HEK293 (cell line): ENCODE measurements around the gene S100A3.

ENCODE experiments used
- AEBP2 ChIP-seq: fragments of 450-650 bp; formaldehyde crosslinking; IDR thresholded peaks from 2 replicates; pipeline ENCODE4 v1.5.1; 2016; ENCODE audit warnings: missing biosample characterization, missing genetic modification characterization, borderline replicate concordance
- CTCF ChIP-seq: fragments of 450-650 bp; formaldehyde crosslinking; IDR thresholded peaks from 2 replicates; pipeline ENCODE4 v1.5.1; 2016; ENCODE audit warnings: missing biosample characterization, missing genetic modification characterization
- GLIS1 ChIP-seq: fragments of 450-650 bp; formaldehyde crosslinking; IDR thresholded peaks from 2 replicates; pipeline ENCODE4 v1.5.1; 2016; ENCODE audit warnings: missing biosample characterization, missing genetic modification characterization
- MYNN ChIP-seq: fragments of 450-650 bp; formaldehyde crosslinking; IDR thresholded peaks from 2 replicates; pipeline ENCODE4 v1.5.1; 2016; ENCODE audit warnings: missing biosample characterization, missing genetic modification characterization, borderline replicate concordance
- REST ChIP-seq: fragments of 450-650 bp; formaldehyde crosslinking; IDR thresholded peaks from 2 replicates; pipeline ENCODE4 v1.5.1; 2016; ENCODE audit warnings: missing biosample characterization, missing genetic modification characterization
- SP2 ChIP-seq: fragments of 450-650 bp; formaldehyde crosslinking; IDR thresholded peaks from 2 replicates; pipeline ENCODE4 v1.5.1; 2016; ENCODE audit warnings: missing biosample characterization, missing genetic modification characterization
- WT1 ChIP-seq: fragments of 450-650 bp; formaldehyde crosslinking; IDR thresholded peaks from 2 replicates; pipeline ENCODE4 v1.5.1; 2016; ENCODE audit warnings: missing biosample characterization, missing genetic modification characterization
- ZBTB6 ChIP-seq: fragments of 450-650 bp; formaldehyde crosslinking; IDR thresholded peaks from 2 replicates; pipeline ENCODE4 v1.5.1; 2017; ENCODE audit warnings: missing biosample characterization, missing genetic modification characterization
- ZNF133 ChIP-seq: fragments of 450-650 bp; formaldehyde crosslinking; IDR thresholded peaks from 2 replicates; pipeline ENCODE4 v1.5.1; 2016; ENCODE audit warnings: missing biosample characterization, missing genetic modification characterization
- ZNF146 ChIP-seq: fragments of 450-650 bp; formaldehyde crosslinking; IDR thresholded peaks from 2 replicates; pipeline ENCODE4 v1.5.1; 2016; ENCODE audit warnings: missing biosample characterization, missing genetic modification characterization
- ZNF214 ChIP-seq: fragments of 450-650 bp; formaldehyde crosslinking; IDR thresholded peaks from 2 replicates; pipeline ENCODE4 v1.5.1; 2017; ENCODE audit warnings: missing biosample characterization, mild to moderate bottlenecking, missing genetic modification characterization, borderline replicate concordance
- ZNF26 ChIP-seq: fragments of 450-650 bp; formaldehyde crosslinking; IDR thresholded peaks from 2 replicates; pipeline ENCODE4 v1.5.1; 2016; ENCODE audit warnings: missing biosample characterization, missing genetic modification characterization
- ZNF341 ChIP-seq: fragments of 450-650 bp; formaldehyde crosslinking; IDR thresholded peaks from 2 replicates; pipeline ENCODE4; 2016; ENCODE audit warnings: low read depth, missing biosample characterization, missing genetic modification characterization
- ZNF423 ChIP-seq: fragments of 450-650 bp; formaldehyde crosslinking; IDR thresholded peaks from 2 replicates; pipeline ENCODE4 v1.5.1; 2016; ENCODE audit warnings: missing biosample characterization, missing genetic modification characterization
- ZNF513 ChIP-seq: fragments of 450-650 bp; IDR thresholded peaks from 2 replicates; pipeline ENCODE4 v1.5.1; 2018; ENCODE audit warnings: missing biosample characterization, missing genetic modification characterization
- ZNF514 ChIP-seq: fragments of 450-650 bp; formaldehyde crosslinking; IDR thresholded peaks from 2 replicates; pipeline ENCODE4 v1.5.1; 2016; ENCODE audit warnings: missing biosample characterization, missing genetic modification characterization
- ZNF530 ChIP-seq: fragments of 450-650 bp; formaldehyde crosslinking; IDR thresholded peaks from 2 replicates; pipeline ENCODE4 v1.5.1; 2016; ENCODE audit warnings: low read depth, missing biosample characterization, missing genetic modification characterization
- ZNF580 ChIP-seq: fragments of 450-650 bp; formaldehyde crosslinking; IDR thresholded peaks from 2 replicates; pipeline ENCODE4 v1.5.1; 2016; ENCODE audit warnings: missing biosample characterization, missing genetic modification characterization
- ZNF600 ChIP-seq: fragments of 450-650 bp; formaldehyde crosslinking; IDR thresholded peaks from 2 replicates; pipeline ENCODE4 v1.5.1; 2016; ENCODE audit warnings: missing biosample characterization, missing genetic modification characterization
- ZNF621 ChIP-seq: fragments of 450-650 bp; formaldehyde crosslinking; IDR thresholded peaks from 2 replicates; pipeline ENCODE4 v1.5.1; 2017; ENCODE audit warnings: missing biosample characterization, missing genetic modification characterization
- ZNF639 ChIP-seq: fragments of 450-650 bp; formaldehyde crosslinking; IDR thresholded peaks from 2 replicates; pipeline ENCODE4 v1.5.1; 2016; ENCODE audit warnings: missing biosample characterization, missing genetic modification characterization
- ZNF658 ChIP-seq: fragments of 450-650 bp; formaldehyde crosslinking; IDR thresholded peaks from 2 replicates; pipeline ENCODE4; 2016; ENCODE audit warnings: missing biosample characterization, missing genetic modification characterization
- ZNF768 ChIP-seq: fragments of 450-650 bp; formaldehyde crosslinking; IDR thresholded peaks from 2 replicates; pipeline ENCODE4 v1.5.1; 2018; ENCODE audit warnings: missing biosample characterization, mild to moderate bottlenecking, missing genetic modification characterization
- ZNF777 ChIP-seq: fragments of 450-650 bp; formaldehyde crosslinking; IDR thresholded peaks from 2 replicates; pipeline ENCODE4 v1.5.1; 2017; ENCODE audit warnings: missing biosample characterization, missing genetic modification characterization, borderline replicate concordance
- ZNF785 ChIP-seq: fragments of 450-650 bp; formaldehyde crosslinking; IDR thresholded peaks from 2 replicates; pipeline ENCODE4 v1.5.1; 2016; ENCODE audit warnings: missing biosample characterization, missing genetic modification characterization
- ZSCAN23 ChIP-seq: fragments of 450-650 bp; formaldehyde crosslinking; IDR thresholded peaks from 2 replicates; pipeline ENCODE4 v1.5.1; 2016; ENCODE audit warnings: missing biosample characterization, missing genetic modification characterization

S100A3 gene

GRCh38 chr1:153566414-153567371 is 17.6 kb upstream of the S100A3 start (continued):
- no peak for TF ChIP-seq ZNF26
- peak; percentile 85 for TF ChIP-seq ZNF600 (tag by site-specific recombination)
- TF ChIP-seq ZNF146: peak; percentile 54; the same call in 1 of the 2 replicates
- peak; percentile 97 for TF ChIP-seq GLIS1 (tag by site-specific recombination)
- no peak for TF ChIP-seq ZNF658 (tag by site-specific recombination)
- TF ChIP-seq WT1 (tag by site-specific recombination): peak; percentile 92
- TF ChIP-seq ZNF514 (tag by site-specific recombination): no peak
- TF ChIP-seq ZNF580 (tag by site-specific recombination): peak; percentile 74
- peak; percentile 41; the same call in 1 of the 2 replicates for TF ChIP-seq REST (tag by site-specific recombination)
- TF ChIP-seq ZBTB6 (tag by site-specific recombination): no peak
- TF ChIP-seq SP2: peak; percentile 80
- TF ChIP-seq ZNF214 (tag by site-specific recombination): no peak
- peak; percentile 91 for TF ChIP-seq ZSCAN23 (tag by site-specific recombination)
- no peak for TF ChIP-seq ZNF785
- TF ChIP-seq ZNF423 (tag by site-specific recombination): no peak
- no peak; the same call in 1 of the 2 replicates for TF ChIP-seq ZNF768 (tag by site-specific recombination)
- TF ChIP-seq ZNF513: peak; percentile 40; the same call in 1 of the 2 replicates
- no peak for TF ChIP-seq CTCF (tag by site-specific recombination)
- TF ChIP-seq ZNF530 (tag by site-specific recombination): no peak
- TF ChIP-seq MYNN (tag by site-specific recombination): peak; percentile 63; the same call in 1 of the 2 replicates
- peak; percentile 95 for TF ChIP-seq ZNF639
- TF ChIP-seq ZNF133: no peak
- TF ChIP-seq AEBP2 (tag by site-specific recombination): no peak
- TF ChIP-seq ZNF777 (tag by site-specific recombination): peak; percentile 76; the same call in 1 of the 2 replicates
- no peak for TF ChIP-seq ZNF621 (tag by site-specific recombination)
- peak; percentile 88 for TF ChIP-seq ZNF341 (tag by site-specific recombination)
